OCI-LY7 (cell line): ENCODE data around the gene TACR1.

Experiments
- EZH2phosphoT487 ChIP-seq: fragments of 200-600 bp; sonication (generic); IDR thresholded peaks from 2 replicates; pipeline ENCODE4 v1.6.1; 2018; ENCODE audit warnings: low read depth, borderline replicate concordance, mild to moderate bottlenecking, mixed run types, antibody characterized with exemption, low read length, moderate library complexity, mixed read lengths
- TF ChIP-seq, protein P1 (sequence below): fragments of 200-600 bp; sonication (generic); conservative IDR thresholded peaks from 2 replicates; pipeline ENCODE4 v1.5.1; 2014; ENCODE audit warnings: mild to moderate bottlenecking, antibody characterized with exemption, low read length, moderate library complexity, mixed read lengths

GRCh38 chr2:75162259-75162658 lies 37.1 kb downstream of the TACR1 start:
- TF ChIP-seq, protein P1, sequence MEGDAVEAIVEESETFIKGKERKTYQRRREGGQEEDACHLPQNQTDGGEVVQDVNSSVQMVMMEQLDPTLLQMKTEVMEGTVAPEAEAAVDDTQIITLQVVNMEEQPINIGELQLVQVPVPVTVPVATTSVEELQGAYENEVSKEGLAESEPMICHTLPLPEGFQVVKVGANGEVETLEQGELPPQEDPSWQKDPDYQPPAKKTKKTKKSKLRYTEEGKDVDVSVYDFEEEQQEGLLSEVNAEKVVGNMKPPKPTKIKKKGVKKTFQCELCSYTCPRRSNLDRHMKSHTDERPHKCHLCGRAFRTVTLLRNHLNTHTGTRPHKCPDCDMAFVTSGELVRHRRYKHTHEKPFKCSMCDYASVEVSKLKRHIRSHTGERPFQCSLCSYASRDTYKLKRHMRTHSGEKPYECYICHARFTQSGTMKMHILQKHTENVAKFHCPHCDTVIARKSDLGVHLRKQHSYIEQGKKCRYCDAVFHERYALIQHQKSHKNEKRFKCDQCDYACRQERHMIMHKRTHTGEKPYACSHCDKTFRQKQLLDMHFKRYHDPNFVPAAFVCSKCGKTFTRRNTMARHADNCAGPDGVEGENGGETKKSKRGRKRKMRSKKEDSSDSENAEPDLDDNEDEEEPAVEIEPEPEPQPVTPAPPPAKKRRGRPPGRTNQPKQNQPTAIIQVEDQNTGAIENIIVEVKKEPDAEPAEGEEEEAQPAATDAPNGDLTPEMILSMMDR, result no peak
- TF ChIP-seq EZH2phosphoT487, result no peak
